HEK293T (cell line): ENCODE data around the gene DYRK1A.

ENCODE experiments used
- CTCF ChIA-PET: fragments of 350-600 bp; formaldehyde crosslinking; extraction: SDS; loops from one replicate; lab custom pipeline; 2021; ENCODE audit warnings: antibody characterized with exemption, inconsistent platforms; lab: Yijun Ruan, JAX
- POLR2A ChIA-PET: fragments of 350-600 bp; formaldehyde crosslinking; extraction: SDS; loops from one replicate; lab custom pipeline; 2020; ENCODE audit warnings: antibody characterized with exemption, inconsistent platforms; lab: Yijun Ruan, JAX
- DNase-seq: peaks from one replicate; pipeline ENCODE4 v3.0.0; 2012; ENCODE audit warnings: mixed read lengths; ENCODE audit errors: extremely low spot score
- ARNT ChIP-seq: fragments of 450-650 bp; IDR thresholded peaks from 2 replicates; pipeline ENCODE4 v1.6.1; 2017; ENCODE audit warnings: mild to moderate bottlenecking
- BHLHE40 ChIP-seq: fragments of 450-650 bp; IDR thresholded peaks from 2 replicates; pipeline ENCODE4 v1.6.1; 2016; ENCODE audit warnings: mild to moderate bottlenecking, moderate library complexity, borderline replicate concordance
- CTBP1 ChIP-seq: fragments of 450-650 bp; IDR thresholded peaks from 2 replicates; pipeline ENCODE4 v1.6.1; 2016; ENCODE audit warnings: borderline replicate concordance
- ELF4 ChIP-seq: fragments of 450-650 bp; IDR thresholded peaks from 2 replicates; pipeline ENCODE4 v1.6.1; 2017; ENCODE audit warnings: antibody characterized with exemption
- FOXA1 ChIP-seq: fragments of 450-650 bp; IDR thresholded peaks from 2 replicates; pipeline ENCODE4 v1.6.1; 2016; ENCODE audit warnings: mild to moderate bottlenecking
- FOXK2 ChIP-seq: fragments of 450-650 bp; IDR thresholded peaks from 2 replicates; pipeline ENCODE4 v1.6.1; 2016; ENCODE audit warnings: mild to moderate bottlenecking
- FOXM1 ChIP-seq: fragments of 450-650 bp; IDR thresholded peaks from 2 replicates; pipeline ENCODE4 v1.6.1; 2017; ENCODE audit warnings: mild to moderate bottlenecking, borderline replicate concordance
- HDGF ChIP-seq: fragments of 450-650 bp; IDR thresholded peaks from 2 replicates; pipeline ENCODE4 v1.6.1; 2017; ENCODE audit warnings: antibody characterized with exemption, borderline replicate concordance
- L3MBTL2 ChIP-seq: fragments of 450-650 bp; conservative IDR thresholded peaks from 2 replicates; pipeline ENCODE4 v1.6.1; 2016; ENCODE audit warnings: mild to moderate bottlenecking
- LEF1 ChIP-seq: fragments of 450-650 bp; IDR thresholded peaks from 2 replicates; pipeline ENCODE4 v1.6.1; 2017; ENCODE audit warnings: mild to moderate bottlenecking, borderline replicate concordance
- NFRKB ChIP-seq: fragments of 450-650 bp; IDR thresholded peaks from 2 replicates; pipeline ENCODE4 v1.6.1; 2016; ENCODE audit warnings: mild to moderate bottlenecking, moderate library complexity
- SP1 ChIP-seq: fragments of 450-650 bp; IDR thresholded peaks from 2 replicates; pipeline ENCODE4 v1.6.1; 2017
- SUZ12 ChIP-seq: fragments of 450-650 bp; IDR thresholded peaks from 2 replicates; pipeline ENCODE4 v1.6.1; 2016; ENCODE audit warnings: mild to moderate bottlenecking
- TARDBP ChIP-seq: fragments of 450-650 bp; IDR thresholded peaks from 2 replicates; pipeline ENCODE4 v1.6.1; 2016
- ZNF384 ChIP-seq: fragments of 450-650 bp; IDR thresholded peaks from 2 replicates; pipeline ENCODE4 v1.6.1; 2016
- TF ChIP-seq, protein P1 (sequence below): fragments of 450-650 bp; IDR thresholded peaks from 2 replicates; pipeline ENCODE4 v1.6.1; 2016

DYRK1A gene

DNA sequence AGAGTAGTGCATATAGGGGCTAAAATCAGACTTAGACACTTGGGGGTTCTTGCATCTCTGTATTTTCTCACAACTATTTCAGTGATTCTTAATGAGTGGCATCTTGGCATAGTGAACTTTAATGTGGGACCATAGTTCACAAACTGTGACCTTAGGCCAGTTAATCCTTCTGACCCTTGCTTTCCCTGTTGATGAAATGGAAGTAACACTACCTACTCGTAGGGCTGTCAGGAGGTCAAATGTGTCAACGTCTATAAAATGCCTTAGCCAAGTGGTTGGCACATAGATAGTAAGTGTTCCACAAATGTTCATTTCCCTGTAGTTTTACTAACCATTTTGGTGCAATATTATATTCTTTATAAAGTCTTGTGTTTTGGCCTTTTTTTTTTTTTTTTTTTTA lies 49.4 kb downstream of the DYRK1A start:
- CTCF ChIA-PET: no interaction called here
- POLR2A ChIA-PET: no interaction called here
- no peak for TF ChIP-seq NFRKB
- no peak for TF ChIP-seq HDGF
- TF ChIP-seq TARDBP: no peak
- no peak for TF ChIP-seq FOXM1
- TF ChIP-seq, protein P1, sequence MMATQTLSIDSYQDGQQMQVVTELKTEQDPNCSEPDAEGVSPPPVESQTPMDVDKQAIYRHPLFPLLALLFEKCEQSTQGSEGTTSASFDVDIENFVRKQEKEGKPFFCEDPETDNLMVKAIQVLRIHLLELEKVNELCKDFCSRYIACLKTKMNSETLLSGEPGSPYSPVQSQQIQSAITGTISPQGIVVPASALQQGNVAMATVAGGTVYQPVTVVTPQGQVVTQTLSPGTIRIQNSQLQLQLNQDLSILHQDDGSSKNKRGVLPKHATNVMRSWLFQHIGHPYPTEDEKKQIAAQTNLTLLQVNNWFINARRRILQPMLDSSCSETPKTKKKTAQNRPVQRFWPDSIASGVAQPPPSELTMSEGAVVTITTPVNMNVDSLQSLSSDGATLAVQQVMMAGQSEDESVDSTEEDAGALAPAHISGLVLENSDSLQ: no peak
- no peak for TF ChIP-seq L3MBTL2
- TF ChIP-seq FOXA1: no peak
- no peak for TF ChIP-seq BHLHE40
- TF ChIP-seq ZNF384: no peak
- TF ChIP-seq SUZ12: no peak
- TF ChIP-seq LEF1: no peak
- no peak for TF ChIP-seq ARNT
- TF ChIP-seq CTBP1: no peak
- no peak for TF ChIP-seq ELF4
- no peak for TF ChIP-seq FOXK2
- no peak for TF ChIP-seq SP1
- no peak for DNase-seq

DNA sequence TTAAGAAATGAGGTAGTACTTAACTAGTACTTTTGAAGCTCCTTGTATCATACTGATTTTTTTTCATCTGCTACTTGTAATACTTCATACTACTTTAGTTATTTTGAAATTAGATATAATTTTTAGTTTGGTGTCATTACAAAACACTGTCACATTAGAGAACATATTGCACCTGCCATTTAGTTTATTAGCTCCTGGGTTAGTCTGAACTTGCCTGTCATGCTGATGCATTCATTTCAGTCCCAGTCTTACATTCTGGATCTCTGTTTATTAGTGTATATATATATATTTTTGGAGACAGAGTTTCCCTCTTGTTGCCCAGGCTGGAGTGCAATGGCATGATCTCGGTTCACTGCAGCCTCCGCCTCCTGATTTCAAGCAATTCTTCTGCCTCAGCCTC lies 50.3 kb downstream of the DYRK1A start:
- ChIA-PET POLR2A (interaction anchor here (1.1 kb wide), 1 partner anchor 147 kb away, joined by 3 read pairs; no protein-coding TSS in a partner anchor), CTCF (no interaction called here)

DNA sequence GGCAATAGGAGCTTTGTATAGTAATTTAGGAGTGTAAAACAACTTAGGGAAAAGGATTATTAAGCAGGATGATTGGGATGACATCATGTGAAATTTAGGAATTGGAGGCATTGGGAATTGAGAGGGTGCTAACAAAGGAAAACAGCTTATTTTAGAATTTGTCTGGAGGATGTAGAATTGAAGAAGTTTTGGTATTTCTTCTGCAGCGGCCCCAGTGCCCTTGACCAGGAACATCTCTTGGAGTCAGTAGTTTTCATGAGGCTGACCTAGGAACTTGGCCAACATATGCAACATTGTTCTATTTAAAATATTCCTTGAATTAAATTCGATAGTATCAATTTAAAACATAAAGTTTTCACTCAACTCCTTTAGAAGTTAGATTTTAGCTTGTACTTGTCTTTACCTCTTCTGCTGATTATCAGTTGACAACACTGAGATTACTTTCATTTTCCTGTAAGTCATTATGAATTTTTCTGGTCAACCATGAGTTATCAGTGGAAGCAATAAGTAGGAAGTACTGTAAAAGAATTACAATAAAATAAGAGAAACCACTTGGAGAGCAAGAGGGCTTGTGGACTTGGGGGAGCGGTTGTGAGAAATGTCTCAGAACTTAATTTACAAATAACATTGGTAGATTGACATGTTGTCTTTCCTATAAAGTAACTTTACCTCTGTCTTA lies 52.8 kb downstream of the DYRK1A start:
- POLR2A ChIA-PET: no interaction called here
- no peak for DNase-seq
- CTCF ChIA-PET: no interaction called here
- TF ChIP-seq ZNF384 (no peak), BHLHE40 (no peak), SUZ12 (no peak), ARNT (no peak), TARDBP (no peak), NFRKB (no peak), HDGF (no peak), FOXM1 (no peak)

More for the DNA sequence above, 50.3 kb downstream of the DYRK1A start:
- no peak for DNase-seq
- TF ChIP-seq TARDBP (no peak), ZNF384 (no peak), SP1 (no peak), ELF4 (no peak), L3MBTL2 (no peak), FOXA1 (no peak), BHLHE40 (no peak), LEF1 (no peak), FOXM1 (no peak), SUZ12 (no peak), CTBP1 (no peak), NFRKB (no peak), FOXK2 (no peak), HDGF (no peak), ARNT (no peak)
- TF ChIP-seq, protein P1: no peak

DNA sequence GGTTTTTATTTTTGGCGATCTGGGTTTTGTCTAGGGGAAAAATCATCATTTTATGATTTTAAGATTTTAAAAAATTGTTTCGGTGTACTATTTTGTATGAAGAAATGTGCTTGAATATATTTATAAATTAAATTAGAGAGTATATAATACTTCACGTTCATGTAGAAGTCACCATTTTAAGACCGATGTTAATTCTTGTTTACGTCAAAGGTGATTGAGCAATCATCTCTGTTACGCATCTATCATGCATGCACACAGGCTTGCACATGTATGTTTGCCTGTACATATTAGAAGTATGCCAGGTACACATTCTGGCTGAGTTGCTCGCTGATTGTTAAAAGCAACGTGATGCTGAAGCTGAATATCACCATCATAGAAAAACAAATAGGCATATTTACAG lies 54.7 kb downstream of the DYRK1A start:
- no peak for TF ChIP-seq ELF4
- TF ChIP-seq FOXM1: no peak
- no peak for TF ChIP-seq CTBP1
- TF ChIP-seq FOXA1: no peak
- no peak for TF ChIP-seq L3MBTL2
- TF ChIP-seq TARDBP: no peak
- no peak for TF ChIP-seq FOXK2
- no peak for TF ChIP-seq SUZ12
- no peak for TF ChIP-seq LEF1
- no peak for TF ChIP-seq HDGF
- TF ChIP-seq SP1: no peak
- TF ChIP-seq, protein P1: no peak
- no peak for TF ChIP-seq BHLHE40
- no peak for TF ChIP-seq ARNT
- no peak for DNase-seq
- ChIA-PET CTCF (no interaction called here), POLR2A (no interaction called here)

DNA sequence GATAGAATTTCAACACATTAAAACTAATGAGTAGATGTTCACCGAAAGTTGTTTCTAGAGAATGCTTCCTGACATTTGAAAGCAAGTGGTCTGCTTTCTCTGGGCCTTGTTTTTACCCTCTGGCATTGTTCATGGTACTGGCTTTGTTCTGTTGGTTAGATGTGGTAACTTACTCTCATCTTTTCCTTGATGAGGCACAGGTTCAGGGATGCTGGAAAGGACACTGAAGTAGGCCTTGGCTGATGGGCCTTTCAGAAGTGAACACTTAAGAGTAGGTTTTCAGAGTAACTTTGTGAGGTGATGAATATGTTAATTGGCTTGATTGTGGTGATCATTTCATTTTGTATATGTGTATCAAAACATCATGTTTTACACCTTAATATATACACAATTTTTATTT lies 55.8 kb downstream of the DYRK1A start:
- POLR2A ChIA-PET: no interaction called here

More for the DNA sequence above, 55.8 kb downstream of the DYRK1A start:
- CTCF ChIA-PET: no interaction called here
- DNase-seq: no peak
- TF ChIP-seq HDGF (no peak), CTBP1 (no peak), SP1 (no peak), SUZ12 (no peak), FOXM1 (no peak), ZNF384 (no peak), L3MBTL2 (no peak), FOXK2 (no peak), NFRKB (no peak), FOXA1 (no peak), BHLHE40 (no peak), TARDBP (no peak), ELF4 (no peak), LEF1 (no peak)
- TF ChIP-seq, protein P1: no peak
